ENCODE measurements around the gene THSD4. TPM values are rescaled to one million over a fixed set of nuclear protein-coding genes. Genes with fewer than 3 reads are reported as not detected.

Gene THSD4
- polyA plus RNA-seq, 1 donor from 2014 or later: 0.46 TPM

- no peak overlapping the region for H3K4me2 ChIP-seq (ENCODE audit: low read length)
- no peaks in the 10 kb centered on the region for H3K36me3 ChIP-seq (ENCODE audit: insufficient read depth, low read length)
- H3K27me3 ChIP-seq (ENCODE audit: insufficient read depth, low read depth, low read length): no peaks in the 10 kb centered on the region
- TF ChIP-seq EZH2 (IDR thresholded peaks at IDR 0.05; ENCODE audit: borderline replicate concordance, insufficient read depth, low read length, poor library complexity, severe bottlenecking) (no peak), RAD21 (conservative IDR thresholded peaks at IDR 0.05) (no peak), MXI1 (conservative IDR thresholded peaks at IDR 0.05; ENCODE audit: poor library complexity, severe bottlenecking) (no peak), TAF1 (IDR thresholded peaks at IDR 0.05; ENCODE audit: low read depth) (no peak), EP300 (conservative IDR thresholded peaks at IDR 0.05; ENCODE audit: poor library complexity, severe bottlenecking) (no peak)
- H3K9ac ChIP-seq (ENCODE audit: low read length): no peak overlapping the region
- no peak overlapping the region for H2AFZ ChIP-seq (ENCODE audit: low read depth, low read length)
- H3K9me3 ChIP-seq (ENCODE audit: low read length): no peaks in the 10 kb centered on the region
- H3F3A ChIP-seq (ENCODE audit: insufficient read depth, low read length, poor library complexity, severe bottlenecking): no peaks in the 10 kb centered on the region
- no peak overlapping the region for H3K4me3 ChIP-seq (ENCODE audit: low read length)
- H3K27ac ChIP-seq (ENCODE audit: low read length): no peak overlapping the region
- H4K20me1 ChIP-seq (ENCODE audit: insufficient read depth): no peaks in the 10 kb centered on the region
- H3K79me2 ChIP-seq (replicated peaks; ENCODE audit: insufficient read depth, low read length): no peaks in the 10 kb centered on the region
- H3K9me2 ChIP-seq (ENCODE audit: insufficient read depth, low read length): no peaks in the 10 kb centered on the region
Observed at GRCh38 chr15:71359246-71359645, 244.0 kb downstream of the THSD4 start.

DNA sequence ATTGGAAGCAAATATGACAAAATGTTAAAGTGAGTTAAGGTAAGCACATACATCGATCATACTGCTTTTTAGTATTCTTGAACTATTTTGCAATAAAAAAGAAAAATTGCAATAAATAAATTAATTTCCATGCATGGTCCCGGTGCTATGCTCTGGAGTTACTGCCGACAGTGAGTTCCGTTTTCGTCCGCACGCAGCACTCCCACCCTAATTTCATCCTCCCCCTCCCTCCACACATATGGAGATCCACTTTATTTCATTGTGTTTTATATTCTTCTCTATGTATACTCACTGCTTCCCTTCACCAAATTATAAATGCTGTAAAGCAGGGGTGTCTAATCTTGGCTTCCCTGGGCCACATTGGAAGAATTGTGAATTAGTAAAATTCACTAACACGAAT, 247.3 kb downstream of the THSD4 start:
- H2AFZ ChIP-seq (ENCODE audit: low read depth, low read length): no peak overlapping the region
- H3K4me3 ChIP-seq (ENCODE audit: low read length): no peak overlapping the region
- no peaks in the 10 kb centered on the region for H3K36me3 ChIP-seq (ENCODE audit: insufficient read depth, low read length)
- no peak overlapping the region for H3K27ac ChIP-seq (ENCODE audit: low read length)
- no peak overlapping the region for H3K4me2 ChIP-seq (ENCODE audit: low read length)
- H3K27me3 ChIP-seq (ENCODE audit: insufficient read depth, low read depth, low read length): no peaks in the 10 kb centered on the region
- no peak for TF ChIP-seq MXI1 (conservative IDR thresholded peaks at IDR 0.05; ENCODE audit: poor library complexity, severe bottlenecking)
- TF ChIP-seq, protein P1, sequence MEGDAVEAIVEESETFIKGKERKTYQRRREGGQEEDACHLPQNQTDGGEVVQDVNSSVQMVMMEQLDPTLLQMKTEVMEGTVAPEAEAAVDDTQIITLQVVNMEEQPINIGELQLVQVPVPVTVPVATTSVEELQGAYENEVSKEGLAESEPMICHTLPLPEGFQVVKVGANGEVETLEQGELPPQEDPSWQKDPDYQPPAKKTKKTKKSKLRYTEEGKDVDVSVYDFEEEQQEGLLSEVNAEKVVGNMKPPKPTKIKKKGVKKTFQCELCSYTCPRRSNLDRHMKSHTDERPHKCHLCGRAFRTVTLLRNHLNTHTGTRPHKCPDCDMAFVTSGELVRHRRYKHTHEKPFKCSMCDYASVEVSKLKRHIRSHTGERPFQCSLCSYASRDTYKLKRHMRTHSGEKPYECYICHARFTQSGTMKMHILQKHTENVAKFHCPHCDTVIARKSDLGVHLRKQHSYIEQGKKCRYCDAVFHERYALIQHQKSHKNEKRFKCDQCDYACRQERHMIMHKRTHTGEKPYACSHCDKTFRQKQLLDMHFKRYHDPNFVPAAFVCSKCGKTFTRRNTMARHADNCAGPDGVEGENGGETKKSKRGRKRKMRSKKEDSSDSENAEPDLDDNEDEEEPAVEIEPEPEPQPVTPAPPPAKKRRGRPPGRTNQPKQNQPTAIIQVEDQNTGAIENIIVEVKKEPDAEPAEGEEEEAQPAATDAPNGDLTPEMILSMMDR (IDR thresholded peaks at IDR 0.05; ENCODE audit: poor library complexity, severe bottlenecking): no peak
- TF ChIP-seq EZH2 (IDR thresholded peaks at IDR 0.05; ENCODE audit: borderline replicate concordance, insufficient read depth, low read length, poor library complexity, severe bottlenecking): no peak
- no peak for TF ChIP-seq TAF1 (IDR thresholded peaks at IDR 0.05; ENCODE audit: low read depth)
- no peak for TF ChIP-seq RAD21 (conservative IDR thresholded peaks at IDR 0.05)
- TF ChIP-seq SMC3 (conservative IDR thresholded peaks at IDR 0.05; ENCODE audit: poor library complexity): no peak
- TF ChIP-seq EP300 (conservative IDR thresholded peaks at IDR 0.05; ENCODE audit: poor library complexity, severe bottlenecking): no peak
- no peak for TF ChIP-seq REST (IDR thresholded peaks at IDR 0.05; ENCODE audit: borderline replicate concordance)
- TF ChIP-seq POLR2AphosphoS5 (IDR thresholded peaks at IDR 0.05): no peak
- no peaks in the 10 kb centered on the region for H3K9me2 ChIP-seq (ENCODE audit: insufficient read depth, low read length)
- H3K9ac ChIP-seq (ENCODE audit: low read length): no peak overlapping the region
- H3K9me3 ChIP-seq (ENCODE audit: low read length): no peaks in the 10 kb centered on the region
- no peaks in the 10 kb centered on the region for H3K79me2 ChIP-seq (replicated peaks; ENCODE audit: insufficient read depth, low read length)
- H4K20me1 ChIP-seq (ENCODE audit: insufficient read depth): no peaks in the 10 kb centered on the region
- H3F3A ChIP-seq (ENCODE audit: insufficient read depth, low read length, poor library complexity, severe bottlenecking): no peaks in the 10 kb centered on the region

Data from neural cell (in vitro differentiated cells).